Thoracic aorta (tissue), 2 donors: ENCODE results near the gene MROH8. TPM values are rescaled to one million over a fixed set of nuclear protein-coding genes. Genes with fewer than 3 reads are reported as not detected.

Experiments
- ATAC-seq: fragments of 150-250 bp; one replicate; pipeline ENCODE4 v1.8.0; 2017; ENCODE audit warnings: low read depth; ENCODE audit not compliant: insufficient number of reproducible peaks, low FRiP score
- DNase-seq: peaks from one replicate; pipeline ENCODE4 v3.0.0-alpha.2; 2020; ENCODE audit warnings: low spot score
- H3K27ac ChIP-seq, 2 donors: fragments of 200-600 bp; sonication (generic); 1 replicate in 1 of 2; 2 replicates in 1 of 2; pipeline ENCODE4 v1.5.1; 2016; ENCODE audit warnings: mild to moderate bottlenecking in 2 of 2, moderate library complexity in 2 of 2
- H3K27me3 ChIP-seq: fragments of 200-600 bp; sonication (generic); replicated peaks from 2 replicates; pipeline ENCODE4 v1.6.0; 2016; ENCODE audit warnings: mild to moderate bottlenecking; ENCODE audit not compliant: insufficient read depth
- H3K36me3 ChIP-seq: fragments of 200-600 bp; sonication (generic); one replicate; pipeline ENCODE4 v1.5.1; 2016
- H3K4me1 ChIP-seq, 2 donors: fragments of 200-600 bp; sonication (generic); 1 replicate in 1 of 2; 2 replicates in 1 of 2; pipeline versions ENCODE4 v1.5.1 to v1.6.0; 2016; ENCODE audit warnings: low read depth in 2 of 2, mild to moderate bottlenecking in 1 of 2; ENCODE audit not compliant: control insufficient read depth in 1 of 2
- H3K4me3 ChIP-seq: fragments of 200-600 bp; sonication (generic); 2 replicates; pipeline ENCODE4 v1.5.1; 2016; ENCODE audit warnings: mild to moderate bottlenecking
- H3K9me3 ChIP-seq: fragments of 200-600 bp; sonication (generic); 2 replicates; pipeline ENCODE4 v1.5.1; 2016
- CTCF ChIP-seq: fragments of 200-600 bp; sonication (generic); IDR thresholded peaks from one replicate; pipeline ENCODE4 v1.5.1; 2019; ENCODE audit warnings: antibody characterized with exemption
- total RNA-seq, 2 donors: library from RNA; depleted of rRNA; stranded (reverse); fragments of >200 nt; gene quantifications; one replicate each; pipeline versions ENCODE4 v1.1.0 to v1.2.3, GENCODE V29; 2016

Gene MROH8
- total RNA-seq, 2 donors from 2014 or later = 1.6 to 12.7 TPM

DNA sequence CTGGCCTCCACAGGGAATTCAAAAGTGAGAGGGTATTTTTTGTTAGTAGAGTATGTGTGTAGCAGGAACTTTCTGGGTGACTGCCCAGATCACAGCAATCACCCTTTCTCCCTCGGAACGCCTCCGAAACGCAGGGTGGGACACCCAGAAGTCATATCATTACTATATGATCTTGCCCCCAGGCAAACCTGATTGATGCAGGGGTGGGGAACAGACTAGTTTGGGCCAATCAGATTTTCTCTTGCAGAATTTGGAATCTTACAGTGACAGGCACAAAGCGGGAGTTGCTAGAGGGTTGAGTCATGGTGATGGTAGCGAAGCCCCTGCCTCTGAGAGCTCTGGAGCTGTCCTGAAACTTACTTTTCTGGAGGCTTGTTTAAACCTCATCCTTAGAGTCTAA, 16.7 kb downstream of the MROH8 start:
- Histone ChIP-seq H3K9me3 (no peaks in the 10 kb centered on the region), H3K4me1 (no peaks in the 10 kb centered on the region), H3K27ac (no peak overlapping the region), H3K27me3 (no peaks in the 10 kb centered on the region), H3K4me3 (no peak overlapping the region), H3K36me3 (no peaks in the 10 kb centered on the region)
- no peak for ATAC-seq
- TF ChIP-seq CTCF = no peak
- DNase-seq = no peak

GRCh38 chr20:37161830-37162549, 17.4 kb downstream of the MROH8 start:
- DNase-seq = no peak
- no peak for TF ChIP-seq CTCF
- H3K36me3 ChIP-seq = no peaks in the 10 kb centered on the region
- no peaks in the 10 kb centered on the region for H3K27me3 ChIP-seq
- no peak overlapping the region for H3K4me3 ChIP-seq
- H3K9me3 ChIP-seq = no peaks in the 10 kb centered on the region
- ATAC-seq = no peak
- H3K4me1 ChIP-seq = no peaks in the 10 kb centered on the region
- no peak overlapping the region for H3K27ac ChIP-seq

GRCh38 chr20:37160683-37161082, 18.7 kb downstream of the MROH8 start:
- Histone ChIP-seq H3K9me3 (no peaks in the 10 kb centered on the region), H3K27me3 (no peaks in the 10 kb centered on the region), H3K36me3 (no peaks in the 10 kb centered on the region), H3K27ac (no peak overlapping the region), H3K4me3 (no peak overlapping the region), H3K4me1 (no peaks in the 10 kb centered on the region)
- TF ChIP-seq CTCF = no peak
- no peak for ATAC-seq
- DNase-seq = no peak

DNA sequence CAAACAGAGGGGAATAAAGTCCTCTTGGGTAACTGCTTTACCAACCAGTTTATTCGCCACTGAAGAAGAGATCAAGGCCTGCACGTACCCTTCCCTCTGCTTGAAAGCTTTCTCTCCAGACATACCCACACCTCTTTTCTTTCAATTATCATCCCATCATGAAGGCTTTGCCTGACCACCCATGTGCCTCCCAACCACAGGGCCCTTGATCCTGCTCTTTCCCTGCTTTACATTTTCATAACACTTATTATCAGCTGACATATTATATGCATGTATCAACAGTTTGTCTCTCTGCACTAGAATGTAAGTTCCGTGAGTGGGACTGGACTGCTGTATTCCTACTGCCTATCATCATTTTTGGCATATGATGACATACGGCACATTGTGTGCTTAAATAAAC, 21.1 kb downstream of the MROH8 start:
- Histone ChIP-seq H3K9me3 (no peaks in the 10 kb centered on the region), H3K4me3 (no peak overlapping the region), H3K4me1 (no peaks in the 10 kb centered on the region), H3K27ac (no peak overlapping the region), H3K27me3 (no peaks in the 10 kb centered on the region), H3K36me3 (no peaks in the 10 kb centered on the region)
- ATAC-seq (no peak), DNase-seq (no peak)
- no peak for TF ChIP-seq CTCF

- no peaks in the 10 kb centered on the region for H3K27me3 ChIP-seq
Measured at GRCh38 chr20:37155987-37156386, 23.4 kb downstream of the MROH8 start.

More at GRCh38 chr20:37155987-37156386, 23.4 kb downstream of the MROH8 start:
- Histone ChIP-seq H3K9me3 (no peaks in the 10 kb centered on the region), H3K27ac (no peak overlapping the region), H3K36me3 (no peaks in the 10 kb centered on the region), H3K4me1 (no peaks in the 10 kb centered on the region), H3K4me3 (no peak overlapping the region)
- no peak for ATAC-seq
- TF ChIP-seq CTCF = no peak
- DNase-seq = no peak
